HG03095 (cell line): ENCODE measurements around the gene CFAP210.
A peak's percentile ranks its signal among the peaks of the same experiment; 100 is the strongest.

ENCODE experiments used
- ATAC-seq: cut with Tn5 transposase; IDR thresholded peaks from one replicate; pipeline ENCODE4 v1.9.1; 2021; ENCODE audit warnings: moderate library complexity; ENCODE audit not compliant: unreplicated experiment

CFAP210 gene, protein sequence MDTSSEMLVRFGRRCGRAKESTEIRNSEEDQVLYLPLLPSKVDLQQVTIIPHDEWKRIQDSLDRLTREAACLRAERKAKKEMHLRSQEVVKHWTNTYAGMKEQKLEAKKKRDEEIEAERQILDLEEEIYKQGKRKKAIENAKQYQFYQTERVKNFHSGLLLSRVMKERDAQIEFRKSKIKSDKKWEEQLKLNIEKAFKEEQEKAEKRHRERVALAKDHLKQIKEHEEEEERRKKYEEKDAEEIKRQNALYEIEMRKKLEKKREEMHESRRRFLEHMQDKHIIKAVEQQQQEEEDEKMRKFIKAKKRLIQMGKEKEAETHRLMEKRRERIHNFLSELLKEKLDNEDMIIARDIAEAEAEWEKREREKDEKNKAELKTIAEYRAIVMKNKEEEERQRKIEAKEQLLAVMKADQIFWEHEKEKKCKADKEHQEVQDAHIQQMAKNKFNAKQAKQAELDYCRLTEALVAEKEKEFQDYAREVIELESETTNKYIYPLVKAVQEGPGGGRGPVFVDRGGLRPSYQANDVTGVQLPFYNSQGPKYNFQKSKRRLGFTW

DNA sequence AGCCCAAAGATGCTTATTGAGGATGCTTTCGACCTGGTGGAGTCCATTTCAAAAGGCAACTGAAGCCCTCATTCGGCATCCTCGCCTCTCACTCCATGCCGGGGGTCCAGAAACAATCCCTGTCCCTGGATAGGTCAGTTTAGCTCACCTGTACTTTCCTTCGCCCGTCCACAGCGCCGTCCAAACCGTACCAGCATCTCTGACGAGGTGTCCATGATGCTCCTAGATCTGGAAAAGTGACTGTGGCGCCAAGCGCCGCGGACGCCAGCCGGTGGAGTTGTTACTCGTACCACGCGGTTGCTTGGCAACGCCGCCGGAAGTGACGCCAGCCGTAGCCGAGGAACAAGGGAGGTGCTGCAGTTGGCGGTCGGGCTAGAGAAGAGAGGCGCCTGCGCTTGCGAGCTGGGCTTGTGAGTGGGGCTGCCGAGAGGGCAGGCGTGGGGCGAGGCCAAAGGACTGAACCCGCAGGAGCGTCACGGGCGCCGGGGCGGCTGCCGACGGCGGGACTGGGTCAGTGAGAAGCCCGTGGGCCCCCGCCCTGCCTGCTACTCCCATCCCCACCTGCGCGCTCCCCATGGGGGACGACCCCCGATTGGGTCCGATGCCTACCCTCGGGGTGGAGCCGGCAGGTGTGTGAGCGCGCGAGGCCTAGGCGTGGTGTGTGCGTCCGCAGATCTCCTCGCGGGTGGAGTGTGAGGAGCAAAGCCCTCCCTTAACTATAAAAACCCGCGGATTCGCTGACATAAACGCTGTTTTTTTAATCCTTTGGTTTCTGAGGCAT lies at the start of gene CFAP210, which contains the start of gene PHOSPHO2:
Gene CFAP210 (minus strand): TSS at position 293 of the 781 bp plus-strand sequence. CDS start 78 bp downstream, at position 215.
Gene PHOSPHO2 (plus strand): TSS at position 357 of the 781 bp plus-strand sequence. CDS start 6,503 bp downstream, outside the sequence.
- peak; percentile 99 for ATAC-seq

DNA sequence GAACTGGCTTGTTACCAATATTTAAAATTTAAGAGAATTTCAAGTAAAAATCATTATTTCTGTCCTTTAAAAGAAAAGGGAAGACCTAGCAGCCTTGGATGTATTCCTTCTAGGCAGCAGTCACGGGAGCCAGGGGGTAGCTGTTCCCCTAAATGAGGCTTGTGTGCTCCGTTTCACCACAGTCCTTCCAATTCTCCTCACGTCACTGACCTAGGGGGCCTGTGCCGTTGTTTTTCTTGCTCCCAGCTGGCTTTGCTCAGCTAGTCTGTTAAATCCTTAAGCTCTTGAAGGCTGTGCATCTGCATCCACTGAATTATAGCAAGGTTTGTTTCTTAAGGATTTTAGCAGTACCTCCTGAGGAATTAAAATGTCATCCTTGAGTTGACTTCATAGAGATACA lies 49.3 kb upstream of the CFAP210 start:
- no peak for ATAC-seq

DNA sequence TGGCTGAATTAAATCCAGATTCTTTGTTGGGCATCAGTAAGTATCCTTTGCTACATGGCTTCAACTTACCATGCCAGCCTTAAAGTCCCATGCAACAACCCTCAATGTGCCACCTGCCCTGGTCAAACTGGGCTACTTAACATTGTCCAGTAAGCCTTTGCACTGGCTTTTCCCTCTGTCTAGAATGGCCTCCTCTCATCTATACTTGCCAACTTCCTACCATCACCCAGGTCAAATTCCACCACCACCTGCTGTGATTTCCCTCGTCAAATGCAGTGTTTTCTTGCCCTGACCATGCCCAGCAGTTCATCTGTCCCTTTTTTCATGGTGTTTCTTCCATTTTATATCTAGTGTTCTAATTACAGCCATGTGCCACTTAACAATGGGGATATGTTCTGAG lies 45.1 kb upstream of the CFAP210 start:
- no peak for ATAC-seq

DNA sequence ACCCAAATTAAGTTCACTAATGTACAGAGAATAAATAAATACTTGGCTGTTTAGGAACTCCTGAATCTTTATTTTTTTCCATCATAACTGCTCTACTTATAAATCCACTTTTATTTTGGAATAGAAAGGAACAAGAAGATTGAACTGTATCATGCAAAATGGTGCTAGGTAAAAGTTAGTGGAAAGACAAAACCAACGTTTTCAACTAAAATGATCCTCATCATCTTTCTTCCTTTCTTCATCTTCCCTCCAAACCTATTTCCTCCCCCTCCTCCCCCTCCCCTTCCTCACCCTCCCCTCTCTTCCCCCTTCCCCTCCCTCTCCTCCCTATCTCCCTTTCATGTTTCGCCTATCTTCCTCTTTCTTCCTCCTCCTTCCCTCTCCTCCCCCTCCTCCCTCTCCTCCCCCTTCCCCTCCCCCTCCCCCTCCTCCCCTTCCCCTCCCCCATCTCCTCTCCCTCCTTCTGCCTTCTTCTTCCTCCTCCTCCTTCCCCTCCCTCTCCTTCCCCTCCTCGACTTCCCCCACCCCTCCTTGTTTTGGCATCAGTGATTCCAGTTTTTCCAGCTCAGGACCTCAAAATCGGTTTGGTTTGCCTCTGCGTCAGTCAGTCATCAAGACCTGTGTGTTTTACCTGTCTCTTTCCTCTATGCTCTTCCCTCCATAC lies 44.5 kb upstream of the CFAP210 start:
- ATAC-seq = no peak

DNA sequence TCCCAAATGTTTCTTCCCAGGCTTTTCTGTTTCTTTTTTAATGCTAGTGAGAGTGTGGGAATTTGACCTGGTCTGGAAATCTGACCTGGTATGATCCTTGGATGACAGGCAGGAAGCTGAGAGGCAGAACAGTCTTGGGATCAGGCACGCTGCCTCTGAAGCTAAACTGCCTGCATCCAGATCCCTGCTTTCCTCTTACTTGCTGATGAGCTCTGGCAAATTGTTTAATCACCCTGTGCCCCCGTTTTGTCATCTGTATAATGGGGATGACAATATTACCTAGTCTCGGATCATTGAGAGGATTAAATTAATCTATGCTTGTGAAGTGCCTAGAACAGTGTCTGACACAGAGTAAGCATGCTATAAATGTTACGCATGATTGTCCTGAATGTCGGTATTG lies 42.7 kb upstream of the CFAP210 start:
- ATAC-seq = no peak

DNA sequence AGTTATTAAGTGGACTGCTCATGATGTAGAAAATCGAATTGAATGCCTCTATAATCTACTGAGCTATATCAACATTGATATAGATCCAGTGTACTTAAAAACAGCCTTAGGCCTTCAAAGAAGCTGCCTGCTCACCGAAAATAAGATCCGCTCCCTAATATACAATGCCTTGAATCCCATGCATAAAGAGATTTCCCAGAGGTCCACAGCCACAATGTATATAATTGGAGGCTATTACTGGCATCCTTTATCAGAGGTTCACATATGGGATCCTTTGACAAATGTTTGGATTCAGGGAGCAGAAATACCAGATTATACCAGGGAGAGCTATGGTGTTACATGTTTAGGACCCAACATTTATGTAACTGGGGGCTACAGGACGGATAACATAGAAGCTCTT lies 41.4 kb upstream of the CFAP210 start:
- no peak for ATAC-seq

DNA sequence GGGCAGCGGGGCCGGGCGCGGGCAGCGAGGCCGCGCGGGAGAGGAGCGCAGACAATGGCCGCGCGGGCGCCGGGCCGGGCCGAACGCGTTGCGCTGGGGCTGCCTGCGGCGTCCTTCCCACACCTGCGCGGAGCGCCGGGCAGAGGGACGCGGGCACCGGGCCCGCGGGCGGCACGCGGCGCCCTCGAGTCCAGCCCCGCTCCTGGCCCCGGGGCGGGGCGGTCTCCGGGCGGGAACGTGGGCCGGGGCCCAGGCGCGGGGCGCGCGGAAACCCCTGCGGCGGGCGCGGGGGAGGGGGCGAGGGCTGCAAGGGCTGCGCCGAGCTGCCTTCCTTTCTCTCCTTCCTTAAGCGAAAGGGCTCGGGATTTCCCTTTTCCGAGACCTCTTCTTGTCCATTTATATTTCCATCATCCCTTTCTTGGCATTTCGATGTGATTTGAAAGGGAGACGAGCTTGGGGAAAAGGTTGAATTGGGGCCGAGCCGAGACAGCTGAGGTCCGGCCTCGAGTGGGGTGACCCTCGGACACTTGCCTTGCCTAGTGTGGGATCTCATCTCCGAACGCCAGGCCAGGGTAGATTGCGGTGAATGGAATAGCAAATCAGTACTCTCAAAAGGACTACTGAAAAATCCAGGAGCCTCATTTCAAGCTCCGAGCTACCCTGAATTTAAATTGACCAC lies 40.1 kb upstream of the CFAP210 start:
- ATAC-seq = peak; percentile 37

DNA sequence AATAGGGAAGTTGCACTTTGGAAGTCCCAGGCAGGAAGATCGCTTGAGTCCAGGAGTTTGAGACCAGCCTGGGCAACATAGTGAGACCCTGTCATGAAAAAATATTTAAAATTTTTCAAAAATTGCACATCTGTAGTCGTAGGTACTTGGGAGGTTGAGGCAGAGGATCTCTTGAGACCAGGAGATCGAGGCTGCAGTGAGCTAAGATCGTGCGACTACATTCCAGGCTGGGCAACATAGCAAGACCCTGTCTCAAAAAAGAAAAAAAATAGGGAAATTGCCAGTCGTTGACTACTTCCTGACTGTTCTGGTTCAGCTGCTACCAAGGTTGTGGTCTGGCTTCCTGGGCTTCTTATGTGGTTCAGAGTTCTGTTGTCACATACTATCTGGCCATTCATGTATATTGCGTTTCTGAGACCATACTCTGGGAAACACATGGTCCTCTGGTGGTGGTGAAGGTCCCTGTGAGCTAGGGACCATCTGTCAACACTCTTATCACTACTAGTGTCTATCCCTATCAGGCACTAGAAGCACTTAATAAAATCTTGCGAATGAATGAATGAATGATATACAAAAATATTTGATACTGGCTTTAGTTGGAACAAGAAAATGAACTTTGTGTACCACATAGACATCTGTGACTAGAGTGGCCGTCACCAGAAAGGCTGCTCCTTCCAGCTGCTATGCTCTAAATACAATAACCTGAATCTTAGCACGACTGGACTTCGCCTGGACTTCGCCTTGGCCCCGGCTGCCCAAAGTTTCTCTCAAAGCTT lies 38.6 kb upstream of the CFAP210 start:
- no peak for ATAC-seq

DNA sequence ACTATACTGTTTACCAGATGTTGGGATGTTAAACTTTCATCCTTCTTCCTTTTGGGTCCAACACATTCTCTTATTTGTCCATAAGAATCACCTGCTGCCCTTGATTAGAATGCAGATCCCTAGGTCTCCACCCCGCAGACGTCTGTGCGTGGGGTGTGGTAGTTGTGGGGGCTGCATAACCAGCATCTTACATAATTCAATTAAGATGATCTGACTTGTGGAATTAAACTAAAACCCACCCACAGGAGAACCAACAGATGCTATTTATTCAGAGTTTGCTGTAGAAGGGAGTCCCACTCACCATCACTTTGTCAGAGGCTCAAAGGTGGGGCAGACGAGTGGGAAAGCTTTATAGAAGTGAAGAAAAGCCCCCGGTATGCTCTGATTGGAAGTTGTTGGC lies 37.9 kb upstream of the CFAP210 start:
- no peak for ATAC-seq

DNA sequence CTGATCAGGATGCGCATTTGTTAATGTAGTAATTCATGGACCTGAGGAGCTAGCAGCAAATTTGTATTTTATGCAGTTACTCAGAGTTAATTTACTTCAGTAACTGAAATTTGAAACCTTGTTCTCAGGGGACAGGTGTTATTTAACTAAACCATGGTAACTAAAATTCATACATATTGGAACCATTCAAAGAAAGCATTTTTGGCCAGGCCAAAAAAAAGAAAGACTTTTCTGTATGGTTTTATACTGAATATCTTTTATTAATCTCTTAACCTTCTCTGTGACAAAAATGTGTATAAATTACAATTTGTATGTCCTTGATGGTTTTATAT lies 35.0 kb upstream of the CFAP210 start:
- ATAC-seq = no peak

DNA sequence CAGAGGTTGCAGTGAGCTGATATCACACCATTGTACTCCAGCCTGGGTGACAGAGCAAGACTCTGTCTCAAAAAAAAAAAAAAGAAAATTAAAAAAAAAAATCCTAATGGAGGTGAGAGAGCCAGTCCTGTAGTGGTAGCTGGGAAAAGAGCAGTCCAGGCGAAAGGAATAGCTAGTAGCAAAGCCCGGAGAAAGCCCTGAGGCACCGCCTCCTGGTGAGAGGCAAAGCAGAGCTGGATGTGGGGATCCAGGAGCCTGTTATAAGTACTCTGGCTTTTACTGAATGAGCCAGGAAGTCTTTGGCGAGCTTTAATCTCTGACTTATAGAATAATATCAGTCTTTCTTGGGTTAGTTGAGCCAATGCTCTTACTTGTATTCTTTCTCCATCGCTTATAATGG lies 32.9 kb upstream of the CFAP210 start:
- no peak for ATAC-seq

DNA sequence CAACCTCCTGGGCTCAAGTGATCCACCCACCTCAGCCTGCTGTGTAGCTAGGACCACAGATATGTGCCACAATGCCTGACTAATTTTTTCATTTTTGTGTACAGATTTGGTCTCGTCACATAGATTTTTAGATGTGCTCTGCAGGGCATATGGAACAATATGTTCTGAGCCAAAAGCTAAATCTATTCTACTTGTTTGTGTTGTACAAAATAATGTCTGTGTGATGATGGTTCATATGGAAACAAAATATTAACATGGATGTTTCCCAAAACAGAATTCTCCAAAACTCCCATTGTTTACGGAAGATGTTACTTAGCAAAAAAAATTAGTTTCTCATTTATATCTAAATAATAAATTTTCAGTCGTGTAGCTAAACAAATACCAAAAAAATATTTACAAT lies 26.8 kb upstream of the CFAP210 start:
- ATAC-seq = no peak

DNA sequence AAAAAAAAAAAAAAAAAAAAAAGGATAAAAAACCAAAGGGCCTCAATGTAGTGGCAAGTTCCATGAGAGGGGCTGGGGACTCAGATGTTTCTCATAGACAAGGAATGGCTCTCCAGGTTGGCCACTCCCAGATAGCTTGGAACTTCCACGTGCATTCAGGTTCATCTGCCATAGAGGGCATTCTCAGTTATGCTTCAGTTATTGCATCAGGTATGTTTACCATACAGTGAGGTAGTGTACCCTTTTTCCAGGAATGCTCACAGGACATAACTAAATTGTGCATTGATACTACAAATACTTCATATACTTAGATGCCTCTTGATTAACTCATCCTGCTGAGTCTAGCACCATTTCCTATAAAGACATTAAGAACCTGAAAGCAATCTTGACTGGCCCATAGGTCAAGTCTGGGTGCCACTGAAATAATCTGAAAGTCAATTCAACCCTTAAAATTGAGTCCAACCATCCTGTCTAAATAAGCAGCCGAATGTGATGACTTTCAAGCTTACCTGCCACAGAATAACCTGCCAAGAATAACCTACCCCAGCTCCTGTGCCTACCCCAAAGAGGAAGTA lies 24.8 kb upstream of the CFAP210 start:
- no peak for ATAC-seq

DNA sequence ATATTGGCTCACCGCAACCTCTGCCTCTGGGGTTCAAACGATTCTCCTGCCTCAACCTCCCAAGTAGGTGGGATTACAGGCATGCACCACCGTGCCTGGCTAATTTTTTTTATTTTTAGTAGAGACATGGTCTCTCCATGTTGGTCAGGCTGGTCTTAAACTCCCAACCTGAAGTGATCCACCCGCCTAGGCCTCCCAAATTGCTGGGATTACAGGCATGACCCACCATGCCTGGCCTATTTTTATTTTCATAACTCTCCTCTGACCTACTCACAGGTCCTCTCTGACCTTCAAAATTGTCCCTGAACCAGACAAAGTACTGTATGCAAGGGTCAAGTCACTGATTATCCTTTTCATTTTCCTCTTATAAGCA lies 23.5 kb upstream of the CFAP210 start:
- no peak for ATAC-seq

DNA sequence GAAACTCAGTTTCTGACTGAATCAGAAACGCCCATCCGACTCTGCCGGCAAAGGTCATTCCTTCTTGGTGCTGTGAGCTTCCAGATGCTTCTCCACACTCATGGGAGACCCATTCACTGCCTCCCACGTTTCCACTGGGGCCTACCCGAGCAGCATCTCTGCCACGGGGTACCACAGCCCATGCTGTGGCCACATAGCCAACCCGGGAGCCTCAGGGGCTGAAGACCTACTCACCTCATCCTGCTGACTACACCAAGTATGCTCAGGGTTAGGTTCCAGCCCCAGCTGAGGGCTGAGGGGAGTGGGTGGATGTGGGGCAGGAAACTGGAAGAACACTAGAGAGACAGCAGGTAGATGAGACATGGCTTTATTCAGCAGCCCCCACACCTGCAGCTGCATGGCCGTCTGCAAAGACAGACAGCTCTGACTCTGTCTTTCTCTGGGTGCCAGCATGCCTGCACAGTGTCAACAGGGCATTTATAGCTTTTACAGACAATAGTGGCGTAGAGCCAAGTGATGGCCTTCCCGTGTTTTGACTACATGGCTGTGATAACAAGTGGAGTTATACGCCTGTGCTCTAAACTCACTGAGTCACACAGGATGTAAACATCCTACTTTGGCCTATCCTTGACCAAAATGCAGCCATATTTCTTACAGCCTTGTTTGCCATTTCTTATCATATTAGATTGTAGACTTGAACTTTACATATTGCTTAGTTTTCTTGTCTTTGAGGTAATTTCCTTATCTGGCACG lies 22.9 kb upstream of the CFAP210 start:
- ATAC-seq = no peak

DNA sequence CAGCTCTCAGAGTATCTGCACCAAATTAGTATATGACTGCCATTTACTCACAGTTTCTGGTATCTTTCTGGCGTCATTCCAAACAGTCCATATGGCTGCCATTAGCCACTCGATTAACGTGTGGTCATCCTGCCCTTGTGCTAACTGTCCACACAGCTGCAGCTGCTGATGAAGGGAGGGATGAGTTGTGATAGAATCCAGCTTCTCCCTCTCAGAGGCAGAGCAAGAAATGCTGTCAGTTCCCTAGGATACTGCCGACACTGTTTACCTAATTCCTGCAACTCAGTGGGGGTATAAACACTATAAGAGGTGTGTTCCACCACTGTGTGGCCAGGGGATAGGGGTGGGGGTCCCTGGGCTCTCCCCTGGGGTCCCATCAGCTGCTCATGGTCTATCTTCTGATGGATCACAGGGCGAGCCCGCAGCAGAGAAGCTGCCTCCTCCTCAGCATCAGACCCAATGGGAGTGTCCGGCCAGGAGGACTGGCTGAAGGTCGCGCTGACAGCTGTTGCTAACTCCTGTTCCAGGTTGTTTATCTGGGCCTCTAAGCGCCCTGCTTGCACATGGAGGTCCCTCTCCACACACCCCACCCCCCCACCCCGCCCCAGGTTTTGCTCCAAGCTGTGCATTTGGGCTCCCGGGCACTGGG lies 22.2 kb upstream of the CFAP210 start:
- no peak for ATAC-seq

DNA sequence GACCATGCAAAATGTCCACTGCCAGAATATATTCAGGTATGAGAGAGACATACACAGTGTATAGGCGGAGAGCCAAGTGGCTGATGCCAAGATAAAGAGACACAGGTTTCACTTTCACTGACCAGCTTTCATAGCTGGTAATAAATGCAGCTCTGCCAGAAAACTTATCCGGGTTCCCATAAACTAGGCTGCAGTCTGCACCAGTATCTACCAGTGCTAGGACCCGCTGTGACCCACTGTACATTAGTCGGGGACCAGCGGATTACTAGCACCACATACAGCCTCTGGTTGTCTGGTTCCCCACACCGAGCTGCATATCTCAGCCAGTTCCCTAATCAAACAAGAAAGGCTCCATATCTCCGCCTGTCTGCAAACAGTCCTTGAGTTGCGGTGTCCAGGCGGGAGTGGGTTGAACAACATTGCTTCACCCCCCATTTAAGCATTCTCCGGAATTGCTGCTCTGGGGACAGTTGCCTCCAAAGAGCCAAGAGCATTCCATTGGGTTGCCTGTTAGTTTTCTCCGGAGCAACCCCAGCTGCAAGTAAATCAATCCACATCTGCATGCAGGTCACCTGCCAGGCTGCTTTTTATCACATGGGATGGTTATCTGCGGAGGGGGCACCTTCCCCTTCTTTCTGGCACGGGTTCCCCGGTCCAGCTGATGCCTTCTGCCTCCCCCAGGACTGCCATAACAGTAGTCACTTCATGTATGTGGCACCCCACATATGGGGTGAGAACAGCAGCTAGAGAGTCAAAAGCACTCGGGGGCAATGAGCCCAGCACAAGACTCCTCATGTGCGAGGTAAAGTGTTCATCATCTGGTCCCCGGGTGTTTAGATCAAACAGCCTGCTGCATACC lies 21.4 kb upstream of the CFAP210 start:
- ATAC-seq = no peak

DNA sequence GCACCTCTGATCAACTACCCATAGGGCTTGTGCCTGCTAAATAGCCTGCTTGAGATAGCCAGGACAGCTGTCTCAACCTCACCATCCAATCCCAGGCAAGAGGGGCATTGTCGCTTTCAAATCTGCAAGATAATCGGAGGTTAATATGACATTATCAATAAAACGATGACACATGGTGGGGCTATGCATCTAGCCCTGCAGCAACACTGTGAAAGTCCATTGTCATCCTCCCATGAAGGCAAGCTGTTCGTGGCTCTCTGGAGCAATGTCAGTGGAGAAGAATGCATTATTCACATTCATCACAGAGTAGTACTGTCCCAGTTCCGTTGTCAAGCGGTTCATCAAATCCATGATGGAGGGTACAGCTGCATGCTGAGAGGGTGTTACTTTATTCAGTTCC lies 20.5 kb upstream of the CFAP210 start:
- no peak for ATAC-seq
